WTC11 (cell line): ENCODE results near the gene CRABP2. TPM values are rescaled to one million over a fixed set of nuclear protein-coding genes. Genes with fewer than 3 reads are reported as not detected.

Experiments
- ATAC-seq: fragments of 200-7000 bp; cut with Tn5 transposase; 2 replicates; pipeline ENCODE4 v1.10.0; 2021; ENCODE audit warnings: mild to moderate bottlenecking, moderate library complexity
- CTCF ChIA-PET: fragments of 300-600 bp; sonication (Branson Sonifier 250); formaldehyde crosslinking; loops from one replicate; lab custom pipeline; 2021; ENCODE audit warnings: antibody characterized with exemption; lab: Charles Lee
- POLR2A ChIA-PET: fragments of 350-600 bp; sonication (Branson Sonifier 250); formaldehyde crosslinking; loops from one replicate; lab custom pipeline; 2021; ENCODE audit warnings: antibody characterized with exemption; lab: Charles Lee
- DNase-seq: peaks from one replicate; pipeline ENCODE4 v3.0.0; 2021; ENCODE audit warnings: low spot score
- H3K27ac Mint-ChIP-seq: 2 replicates; pipeline ENCODE4 v1.8.0; 2021; ENCODE audit warnings: mixed read lengths
- H3K27me3 Mint-ChIP-seq: 2 replicates; pipeline ENCODE4 v1.8.0; 2021; ENCODE audit warnings: low read depth, mild to moderate bottlenecking, moderate library complexity, mixed read lengths
- H3K36me3 Mint-ChIP-seq: 2 replicates; pipeline ENCODE4 v1.8.0; 2021; ENCODE audit warnings: mixed read lengths
- H3K4me1 Mint-ChIP-seq: 2 replicates; pipeline ENCODE4 v1.8.0; 2022; ENCODE audit warnings: mixed read lengths
- H3K4me3 Mint-ChIP-seq: 2 replicates; pipeline ENCODE4 v1.8.0; 2021; ENCODE audit warnings: mild to moderate bottlenecking, moderate library complexity, mixed read lengths
- H3K9me3 Mint-ChIP-seq: 2 replicates; pipeline ENCODE4 v1.8.0; 2021; ENCODE audit warnings: mixed read lengths
- GABPB1 ChIP-seq: sonication (generic); formaldehyde crosslinking; IDR thresholded peaks from 2 replicates; pipeline ENCODE4 v1.8.1; 2023; ENCODE audit warnings: mild to moderate bottlenecking, missing genetic modification reagents
- HMGA2 ChIP-seq: fragments of 250-450 bp; sonication (Bioruptor Pico); IDR thresholded peaks from 2 replicates; pipeline ENCODE4 v1.4.0; 2021; ENCODE audit warnings: mild to moderate bottlenecking, moderate library complexity
- HMGXB4 ChIP-seq: sonication (generic); formaldehyde crosslinking; IDR thresholded peaks from 2 replicates; pipeline ENCODE4 v1.8.1; 2023; ENCODE audit warnings: mild to moderate bottlenecking, moderate library complexity, missing genetic modification reagents
- JUN ChIP-seq: sonication (generic); formaldehyde crosslinking; IDR thresholded peaks from 2 replicates; pipeline ENCODE4 v1.8.0; 2023; ENCODE audit warnings: mild to moderate bottlenecking, missing genetic modification reagents
- KAT7 ChIP-seq: sonication (generic); formaldehyde crosslinking; IDR thresholded peaks from 2 replicates; pipeline ENCODE4 v1.8.1; 2023; ENCODE audit warnings: missing genetic modification reagents, mild to moderate bottlenecking, borderline replicate concordance
- MAX ChIP-seq: sonication (generic); formaldehyde crosslinking; IDR thresholded peaks from 2 replicates; pipeline ENCODE4 v1.8.0; 2022; ENCODE audit warnings: mild to moderate bottlenecking, missing genetic modification reagents
- MXD4 ChIP-seq: fragments of 250-450 bp; sonication (Bioruptor Pico); IDR thresholded peaks from 2 replicates; pipeline ENCODE4 v1.8.0; 2021; ENCODE audit warnings: mild to moderate bottlenecking, moderate library complexity, borderline replicate concordance
- NR2C2 ChIP-seq: sonication (generic); formaldehyde crosslinking; IDR thresholded peaks from 2 replicates; pipeline ENCODE4 v1.8.0; 2022; ENCODE audit warnings: mild to moderate bottlenecking, missing genetic modification reagents
- RORB ChIP-seq: fragments of 250-450 bp; sonication (Bioruptor Pico); IDR thresholded peaks from 2 replicates; pipeline ENCODE4 v1.9.0; 2021; ENCODE audit warnings: mild to moderate bottlenecking
- SMAD3 ChIP-seq: sonication (generic); formaldehyde crosslinking; IDR thresholded peaks from 2 replicates; pipeline ENCODE4 v1.8.0; 2022; ENCODE audit warnings: missing genetic modification reagents, mild to moderate bottlenecking, borderline replicate concordance
- ZBTB21 ChIP-seq: sonication (generic); formaldehyde crosslinking; IDR thresholded peaks from 2 replicates; pipeline ENCODE4 v1.8.1; 2023; ENCODE audit warnings: mild to moderate bottlenecking, missing genetic modification reagents, borderline replicate concordance
- ZNF219 ChIP-seq: sonication (generic); formaldehyde crosslinking; IDR thresholded peaks from 2 replicates; pipeline ENCODE4 v1.8.0; 2023; ENCODE audit warnings: missing genetic modification reagents, mild to moderate bottlenecking, borderline replicate concordance
- ZNF317 ChIP-seq: sonication (generic); formaldehyde crosslinking; IDR thresholded peaks from 2 replicates; pipeline ENCODE4 v1.8.1; 2023; ENCODE audit warnings: low read depth, mild to moderate bottlenecking, moderate library complexity, missing genetic modification reagents, borderline replicate concordance
- total RNA-seq: library from RNA; stranded (reverse); gene quantifications from 3 replicates; pipeline ENCODE4 v1.2.3, GENCODE V29; 2021
- TF ChIP-seq, protein P1 (sequence below): sonication (generic); formaldehyde crosslinking; IDR thresholded peaks from 2 replicates; pipeline ENCODE4 v1.8.0; 2023; ENCODE audit warnings: missing genetic modification reagents, mild to moderate bottlenecking, borderline replicate concordance
- TF ChIP-seq, protein P2 (sequence below): sonication (generic); formaldehyde crosslinking; IDR thresholded peaks from 2 replicates; pipeline ENCODE4 v1.8.0; 2022; ENCODE audit warnings: mild to moderate bottlenecking, missing genetic modification reagents
- TF ChIP-seq, protein P3 (sequence below): sonication (generic); formaldehyde crosslinking; IDR thresholded peaks from 2 replicates; pipeline ENCODE4 v1.8.1; 2022; ENCODE audit warnings: low read depth, mild to moderate bottlenecking, moderate library complexity, missing genetic modification reagents, borderline replicate concordance
- TF ChIP-seq, protein P4 (sequence below): sonication (generic); formaldehyde crosslinking; IDR thresholded peaks from 2 replicates; pipeline ENCODE4 v1.8.1; 2022; ENCODE audit warnings: mild to moderate bottlenecking, moderate library complexity, missing genetic modification reagents
- TF ChIP-seq, protein P5 (sequence below): sonication (generic); formaldehyde crosslinking; IDR thresholded peaks from 2 replicates; pipeline ENCODE4 v1.8.1; 2023; ENCODE audit warnings: mild to moderate bottlenecking, missing genetic modification reagents
- TF ChIP-seq, protein P6 (sequence below): fragments of 250-450 bp; sonication (Bioruptor Pico); IDR thresholded peaks from 2 replicates; pipeline ENCODE4 v1.9.0; 2021; ENCODE audit warnings: mild to moderate bottlenecking

The CRABP2 gene
- total RNA-seq, 1 experiment from 2014 or later: 135 TPM

DNA sequence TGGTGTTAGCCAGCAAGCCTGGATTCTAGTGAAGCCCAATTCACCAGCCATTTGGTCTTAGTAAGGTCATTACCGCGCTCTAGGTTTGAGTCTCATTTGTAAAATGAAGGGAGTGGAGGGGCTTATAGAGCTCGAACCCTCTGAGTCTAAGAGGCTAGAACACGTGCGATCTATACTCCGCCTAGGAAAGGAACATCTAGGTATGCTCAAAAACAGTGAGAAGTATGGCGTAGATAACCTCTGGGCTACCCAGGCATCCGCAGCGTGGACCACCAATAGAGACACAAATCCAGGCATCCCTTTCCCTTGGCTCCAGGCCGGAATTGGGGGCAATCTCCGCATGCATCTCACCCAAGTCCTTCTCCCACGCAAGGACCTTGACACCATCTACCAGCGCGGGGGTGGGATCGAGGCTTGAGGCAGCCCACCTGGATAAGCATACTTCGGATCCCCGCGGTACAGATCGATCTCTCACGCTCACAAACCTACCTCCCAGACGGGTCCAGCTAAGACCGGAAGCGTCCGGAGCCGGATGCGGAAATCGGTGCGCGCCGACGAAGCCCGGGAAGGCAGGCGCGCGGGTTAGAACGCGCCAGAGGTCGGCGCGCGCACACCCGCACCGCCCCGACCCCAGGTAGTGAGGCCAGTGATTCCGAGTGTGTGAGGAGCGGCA, 22.7 kb upstream of the CRABP2 start, which contains the start of gene METTL25B (continued):
- TF ChIP-seq, protein P1, sequence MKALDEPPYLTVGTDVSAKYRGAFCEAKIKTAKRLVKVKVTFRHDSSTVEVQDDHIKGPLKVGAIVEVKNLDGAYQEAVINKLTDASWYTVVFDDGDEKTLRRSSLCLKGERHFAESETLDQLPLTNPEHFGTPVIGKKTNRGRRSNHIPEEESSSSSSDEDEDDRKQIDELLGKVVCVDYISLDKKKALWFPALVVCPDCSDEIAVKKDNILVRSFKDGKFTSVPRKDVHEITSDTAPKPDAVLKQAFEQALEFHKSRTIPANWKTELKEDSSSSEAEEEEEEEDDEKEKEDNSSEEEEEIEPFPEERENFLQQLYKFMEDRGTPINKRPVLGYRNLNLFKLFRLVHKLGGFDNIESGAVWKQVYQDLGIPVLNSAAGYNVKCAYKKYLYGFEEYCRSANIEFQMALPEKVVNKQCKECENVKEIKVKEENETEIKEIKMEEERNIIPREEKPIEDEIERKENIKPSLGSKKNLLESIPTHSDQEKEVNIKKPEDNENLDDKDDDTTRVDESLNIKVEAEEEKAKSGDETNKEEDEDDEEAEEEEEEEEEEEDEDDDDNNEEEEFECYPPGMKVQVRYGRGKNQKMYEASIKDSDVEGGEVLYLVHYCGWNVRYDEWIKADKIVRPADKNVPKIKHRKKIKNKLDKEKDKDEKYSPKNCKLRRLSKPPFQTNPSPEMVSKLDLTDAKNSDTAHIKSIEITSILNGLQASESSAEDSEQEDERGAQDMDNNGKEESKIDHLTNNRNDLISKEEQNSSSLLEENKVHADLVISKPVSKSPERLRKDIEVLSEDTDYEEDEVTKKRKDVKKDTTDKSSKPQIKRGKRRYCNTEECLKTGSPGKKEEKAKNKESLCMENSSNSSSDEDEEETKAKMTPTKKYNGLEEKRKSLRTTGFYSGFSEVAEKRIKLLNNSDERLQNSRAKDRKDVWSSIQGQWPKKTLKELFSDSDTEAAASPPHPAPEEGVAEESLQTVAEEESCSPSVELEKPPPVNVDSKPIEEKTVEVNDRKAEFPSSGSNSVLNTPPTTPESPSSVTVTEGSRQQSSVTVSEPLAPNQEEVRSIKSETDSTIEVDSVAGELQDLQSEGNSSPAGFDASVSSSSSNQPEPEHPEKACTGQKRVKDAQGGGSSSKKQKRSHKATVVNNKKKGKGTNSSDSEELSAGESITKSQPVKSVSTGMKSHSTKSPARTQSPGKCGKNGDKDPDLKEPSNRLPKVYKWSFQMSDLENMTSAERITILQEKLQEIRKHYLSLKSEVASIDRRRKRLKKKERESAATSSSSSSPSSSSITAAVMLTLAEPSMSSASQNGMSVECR (CRISPR knock-in tag): peak; percentile 31; the same call in 1 of the 2 replicates
- no peak for TF ChIP-seq MXD4 (CRISPR knock-in tag)
- TF ChIP-seq, protein P2, sequence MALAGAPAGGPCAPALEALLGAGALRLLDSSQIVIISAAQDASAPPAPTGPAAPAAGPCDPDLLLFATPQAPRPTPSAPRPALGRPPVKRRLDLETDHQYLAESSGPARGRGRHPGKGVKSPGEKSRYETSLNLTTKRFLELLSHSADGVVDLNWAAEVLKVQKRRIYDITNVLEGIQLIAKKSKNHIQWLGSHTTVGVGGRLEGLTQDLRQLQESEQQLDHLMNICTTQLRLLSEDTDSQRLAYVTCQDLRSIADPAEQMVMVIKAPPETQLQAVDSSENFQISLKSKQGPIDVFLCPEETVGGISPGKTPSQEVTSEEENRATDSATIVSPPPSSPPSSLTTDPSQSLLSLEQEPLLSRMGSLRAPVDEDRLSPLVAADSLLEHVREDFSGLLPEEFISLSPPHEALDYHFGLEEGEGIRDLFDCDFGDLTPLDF (CRISPR knock-in tag): no peak
- TF ChIP-seq HMGA2: no peak
- no peak for TF ChIP-seq NR2C2
- no peak for TF ChIP-seq RORB
- TF ChIP-seq, protein P3, sequence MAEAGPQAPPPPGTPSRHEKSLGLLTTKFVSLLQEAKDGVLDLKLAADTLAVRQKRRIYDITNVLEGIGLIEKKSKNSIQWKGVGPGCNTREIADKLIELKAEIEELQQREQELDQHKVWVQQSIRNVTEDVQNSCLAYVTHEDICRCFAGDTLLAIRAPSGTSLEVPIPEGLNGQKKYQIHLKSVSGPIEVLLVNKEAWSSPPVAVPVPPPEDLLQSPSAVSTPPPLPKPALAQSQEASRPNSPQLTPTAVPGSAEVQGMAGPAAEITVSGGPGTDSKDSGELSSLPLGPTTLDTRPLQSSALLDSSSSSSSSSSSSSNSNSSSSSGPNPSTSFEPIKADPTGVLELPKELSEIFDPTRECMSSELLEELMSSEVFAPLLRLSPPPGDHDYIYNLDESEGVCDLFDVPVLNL (CRISPR knock-in tag): no peak
- 0 out of 2 replicates have a peak, but pooled peaks have one; percentile 4 for TF ChIP-seq KAT7 (CRISPR knock-in tag)
- TF ChIP-seq GABPB1 (CRISPR knock-in tag): no peak
- TF ChIP-seq, protein P4, sequence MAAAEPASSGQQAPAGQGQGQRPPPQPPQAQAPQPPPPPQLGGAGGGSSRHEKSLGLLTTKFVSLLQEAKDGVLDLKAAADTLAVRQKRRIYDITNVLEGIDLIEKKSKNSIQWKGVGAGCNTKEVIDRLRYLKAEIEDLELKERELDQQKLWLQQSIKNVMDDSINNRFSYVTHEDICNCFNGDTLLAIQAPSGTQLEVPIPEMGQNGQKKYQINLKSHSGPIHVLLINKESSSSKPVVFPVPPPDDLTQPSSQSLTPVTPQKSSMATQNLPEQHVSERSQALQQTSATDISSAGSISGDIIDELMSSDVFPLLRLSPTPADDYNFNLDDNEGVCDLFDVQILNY: peak; percentile 88; the same call in 1 of the 2 replicates
- no peak for TF ChIP-seq ZNF317 (CRISPR knock-in tag)

- no peaks in the 10 kb centered on the region for H3K27me3 Mint-ChIP-seq
- peaks cover 20% of the 10 kb centered on the region for H3K36me3 Mint-ChIP-seq
- ATAC-seq (no peak), DNase-seq (no peak)
- ChIA-PET POLR2A (interaction anchor here (1.3 to 5.3 kb wide), 7 partner anchors 12 to 51 kb away, joined by 3 to 57 read pairs (median 10); partner anchors contain the start of genes HDGF, MRPL24 and NES), CTCF (interaction anchor here (0.6 to 9.5 kb wide), 24 partner anchors 13 to 440 kb away, joined by 3 to 682 read pairs (median 18); partner anchors contain the start of genes CRABP2, HDGF, INSRR and MRPL24)
- peaks cover 14% of the 10 kb centered on the region for H3K4me1 Mint-ChIP-seq
- H3K27ac Mint-ChIP-seq: peak overlapping the region; percentile 99
- no peak overlapping the region for H3K4me3 Mint-ChIP-seq
- H3K9me3 Mint-ChIP-seq: no peaks in the 10 kb centered on the region
- TF ChIP-seq ZBTB21 (CRISPR knock-in tag) (no peak), ZNF219 (no peak), SMAD3 (CRISPR knock-in tag) (no peak), JUN (CRISPR knock-in tag) (no peak), HMGXB4 (CRISPR knock-in tag) (no peak), NR2C2 (no peak), MAX (CRISPR knock-in tag) (no peak)
- TF ChIP-seq, protein P5, sequence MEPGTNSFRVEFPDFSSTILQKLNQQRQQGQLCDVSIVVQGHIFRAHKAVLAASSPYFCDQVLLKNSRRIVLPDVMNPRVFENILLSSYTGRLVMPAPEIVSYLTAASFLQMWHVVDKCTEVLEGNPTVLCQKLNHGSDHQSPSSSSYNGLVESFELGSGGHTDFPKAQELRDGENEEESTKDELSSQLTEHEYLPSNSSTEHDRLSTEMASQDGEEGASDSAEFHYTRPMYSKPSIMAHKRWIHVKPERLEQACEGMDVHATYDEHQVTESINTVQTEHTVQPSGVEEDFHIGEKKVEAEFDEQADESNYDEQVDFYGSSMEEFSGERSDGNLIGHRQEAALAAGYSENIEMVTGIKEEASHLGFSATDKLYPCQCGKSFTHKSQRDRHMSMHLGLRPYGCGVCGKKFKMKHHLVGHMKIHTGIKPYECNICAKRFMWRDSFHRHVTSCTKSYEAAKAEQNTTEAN (CRISPR knock-in tag): no peak
- TF ChIP-seq, protein P2 (CRISPR knock-in tag): no peak
- TF ChIP-seq, protein P6, sequence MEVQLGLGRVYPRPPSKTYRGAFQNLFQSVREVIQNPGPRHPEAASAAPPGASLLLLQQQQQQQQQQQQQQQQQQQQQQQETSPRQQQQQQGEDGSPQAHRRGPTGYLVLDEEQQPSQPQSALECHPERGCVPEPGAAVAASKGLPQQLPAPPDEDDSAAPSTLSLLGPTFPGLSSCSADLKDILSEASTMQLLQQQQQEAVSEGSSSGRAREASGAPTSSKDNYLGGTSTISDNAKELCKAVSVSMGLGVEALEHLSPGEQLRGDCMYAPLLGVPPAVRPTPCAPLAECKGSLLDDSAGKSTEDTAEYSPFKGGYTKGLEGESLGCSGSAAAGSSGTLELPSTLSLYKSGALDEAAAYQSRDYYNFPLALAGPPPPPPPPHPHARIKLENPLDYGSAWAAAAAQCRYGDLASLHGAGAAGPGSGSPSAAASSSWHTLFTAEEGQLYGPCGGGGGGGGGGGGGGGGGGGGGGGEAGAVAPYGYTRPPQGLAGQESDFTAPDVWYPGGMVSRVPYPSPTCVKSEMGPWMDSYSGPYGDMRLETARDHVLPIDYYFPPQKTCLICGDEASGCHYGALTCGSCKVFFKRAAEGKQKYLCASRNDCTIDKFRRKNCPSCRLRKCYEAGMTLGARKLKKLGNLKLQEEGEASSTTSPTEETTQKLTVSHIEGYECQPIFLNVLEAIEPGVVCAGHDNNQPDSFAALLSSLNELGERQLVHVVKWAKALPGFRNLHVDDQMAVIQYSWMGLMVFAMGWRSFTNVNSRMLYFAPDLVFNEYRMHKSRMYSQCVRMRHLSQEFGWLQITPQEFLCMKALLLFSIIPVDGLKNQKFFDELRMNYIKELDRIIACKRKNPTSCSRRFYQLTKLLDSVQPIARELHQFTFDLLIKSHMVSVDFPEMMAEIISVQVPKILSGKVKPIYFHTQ: no peak
These were observed 22.1 kb upstream of the CRABP2 start for GRCh38 chr1:156727492-156727891.
